GM21825 (cell line): Measurements from ENCODE around the gene MED17.

Source experiments
- ATAC-seq: cut with Tn5 transposase; IDR thresholded peaks from one replicate; pipeline ENCODE4 v1.9.1; 2021; ENCODE audit warnings: mild to moderate bottlenecking, moderate library complexity; ENCODE audit not compliant: unreplicated experiment

Gene MED17

GRCh38 chr11:93846411-93846810, 62.3 kb downstream of the MED17 start:
- no peak for ATAC-seq

- ATAC-seq: no peak
These were observed 65.1 kb downstream of the MED17 start for GRCh38 chr11:93849201-93849600.

GRCh38 chr11:93849751-93850593, 65.9 kb downstream of the MED17 start:
- ATAC-seq: no peak

- no peak for ATAC-seq
These were observed 66.5 kb downstream of the MED17 start, which contains the start of gene VSTM5 for GRCh38 chr11:93850594-93851018. VSTM5 (minus strand) TSS chr11:93850618; CDS start chr11:93850502, 116 bp downstream.

- ATAC-seq: no peak
These were observed 68.2 kb downstream of the MED17 start for GRCh38 chr11:93852242-93852641.

GRCh38 chr11:93857413-93858120, 73.5 kb downstream of the MED17 start:
- no peak for ATAC-seq

- ATAC-seq: no peak
These were observed 74.2 kb downstream of the MED17 start for GRCh38 chr11:93858121-93858775.

GRCh38 chr11:93861808-93862207, 77.7 kb downstream of the MED17 start:
- no peak for ATAC-seq
